GM10266 (cell line): ENCODE measurements around the gene PRPSAP2.
"Not testable (repeated sequence)": the region's sequence is repeated elsewhere in the genome, so short reads cannot be mapped to it uniquely, and the experiment has no call there.

Source experiments
- DNase-seq: peaks from one replicate; pipeline ENCODE4 v3.0.0; 2012; ENCODE audit errors: extremely low spot score
- TF ChIP-seq, protein P1 (sequence below): IDR thresholded peaks from 2 replicates; pipeline ENCODE4 v1.5.1; 2012; ENCODE audit warnings: mild to moderate bottlenecking, low read depth; ENCODE audit not compliant: control insufficient read depth, insufficient read depth; ENCODE audit errors: missing control alignments

Gene PRPSAP2, protein sequence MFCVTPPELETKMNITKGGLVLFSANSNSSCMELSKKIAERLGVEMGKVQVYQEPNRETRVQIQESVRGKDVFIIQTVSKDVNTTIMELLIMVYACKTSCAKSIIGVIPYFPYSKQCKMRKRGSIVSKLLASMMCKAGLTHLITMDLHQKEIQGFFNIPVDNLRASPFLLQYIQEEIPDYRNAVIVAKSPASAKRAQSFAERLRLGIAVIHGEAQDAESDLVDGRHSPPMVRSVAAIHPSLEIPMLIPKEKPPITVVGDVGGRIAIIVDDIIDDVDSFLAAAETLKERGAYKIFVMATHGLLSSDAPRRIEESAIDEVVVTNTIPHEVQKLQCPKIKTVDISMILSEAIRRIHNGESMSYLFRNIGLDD

DNA sequence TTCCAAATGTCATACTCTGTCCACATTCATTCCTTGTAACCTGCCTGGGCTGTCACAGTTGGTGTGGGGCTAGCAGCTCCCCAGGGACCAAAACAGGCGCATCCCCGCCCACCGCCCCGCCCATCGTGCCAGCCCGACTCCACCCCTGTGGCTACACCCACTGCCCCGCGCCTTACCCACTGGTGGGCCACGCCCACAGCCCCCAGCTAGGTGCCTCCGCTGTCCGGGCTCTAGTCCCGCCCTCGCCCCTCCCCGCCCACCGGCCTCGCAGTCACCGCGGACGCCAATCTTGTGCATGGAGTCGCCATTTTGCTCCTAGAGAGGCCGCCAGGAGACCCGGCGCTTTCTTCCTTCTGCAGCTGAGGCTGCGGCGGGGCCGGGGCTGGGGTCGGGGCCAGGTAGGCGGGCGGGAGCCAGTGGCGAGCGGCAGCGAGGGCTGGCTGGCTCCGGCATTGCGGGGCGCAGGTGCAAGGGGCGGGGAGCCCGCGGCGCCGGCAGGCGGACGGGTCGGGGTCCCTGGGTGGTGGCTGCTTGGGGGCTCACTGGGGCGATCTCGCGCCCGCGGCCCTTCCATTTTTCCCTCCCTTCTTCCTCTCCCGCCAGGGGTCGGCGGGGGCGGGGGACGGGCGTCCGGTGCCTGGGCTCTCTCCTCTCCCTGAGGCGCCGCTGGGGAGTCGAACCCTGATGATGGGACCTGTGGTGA lies at the start of gene PRPSAP2:
PRPSAP2 (plus strand) TSS at position 268 of the 703 bp plus-strand sequence. CDS start 7,703 bp downstream, outside the sequence.
- peak; percentile 99 for DNase-seq
- TF ChIP-seq, protein P1, sequence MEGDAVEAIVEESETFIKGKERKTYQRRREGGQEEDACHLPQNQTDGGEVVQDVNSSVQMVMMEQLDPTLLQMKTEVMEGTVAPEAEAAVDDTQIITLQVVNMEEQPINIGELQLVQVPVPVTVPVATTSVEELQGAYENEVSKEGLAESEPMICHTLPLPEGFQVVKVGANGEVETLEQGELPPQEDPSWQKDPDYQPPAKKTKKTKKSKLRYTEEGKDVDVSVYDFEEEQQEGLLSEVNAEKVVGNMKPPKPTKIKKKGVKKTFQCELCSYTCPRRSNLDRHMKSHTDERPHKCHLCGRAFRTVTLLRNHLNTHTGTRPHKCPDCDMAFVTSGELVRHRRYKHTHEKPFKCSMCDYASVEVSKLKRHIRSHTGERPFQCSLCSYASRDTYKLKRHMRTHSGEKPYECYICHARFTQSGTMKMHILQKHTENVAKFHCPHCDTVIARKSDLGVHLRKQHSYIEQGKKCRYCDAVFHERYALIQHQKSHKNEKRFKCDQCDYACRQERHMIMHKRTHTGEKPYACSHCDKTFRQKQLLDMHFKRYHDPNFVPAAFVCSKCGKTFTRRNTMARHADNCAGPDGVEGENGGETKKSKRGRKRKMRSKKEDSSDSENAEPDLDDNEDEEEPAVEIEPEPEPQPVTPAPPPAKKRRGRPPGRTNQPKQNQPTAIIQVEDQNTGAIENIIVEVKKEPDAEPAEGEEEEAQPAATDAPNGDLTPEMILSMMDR = no peak

DNA sequence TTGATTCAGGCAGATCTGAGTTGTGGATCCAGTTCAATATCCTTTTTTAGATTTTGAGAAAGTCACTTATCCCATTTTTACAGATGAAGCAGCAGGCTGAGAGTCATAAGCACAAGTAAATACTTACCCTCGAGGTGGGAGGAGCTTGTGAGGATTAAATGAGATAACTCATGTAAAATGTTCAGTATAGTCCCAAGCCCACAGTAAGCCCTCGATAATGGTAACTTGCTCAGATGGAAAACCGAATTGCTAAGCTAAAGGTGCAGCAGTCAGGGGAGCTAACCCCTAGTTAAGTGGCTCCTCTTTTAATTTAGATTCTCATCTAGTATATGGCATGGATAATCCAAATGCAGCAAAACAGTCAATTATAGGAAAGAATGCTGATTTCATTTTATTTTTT lies 42.0 kb upstream of the PRPSAP2 start:
- not testable (repeated sequence) for DNase-seq

DNA sequence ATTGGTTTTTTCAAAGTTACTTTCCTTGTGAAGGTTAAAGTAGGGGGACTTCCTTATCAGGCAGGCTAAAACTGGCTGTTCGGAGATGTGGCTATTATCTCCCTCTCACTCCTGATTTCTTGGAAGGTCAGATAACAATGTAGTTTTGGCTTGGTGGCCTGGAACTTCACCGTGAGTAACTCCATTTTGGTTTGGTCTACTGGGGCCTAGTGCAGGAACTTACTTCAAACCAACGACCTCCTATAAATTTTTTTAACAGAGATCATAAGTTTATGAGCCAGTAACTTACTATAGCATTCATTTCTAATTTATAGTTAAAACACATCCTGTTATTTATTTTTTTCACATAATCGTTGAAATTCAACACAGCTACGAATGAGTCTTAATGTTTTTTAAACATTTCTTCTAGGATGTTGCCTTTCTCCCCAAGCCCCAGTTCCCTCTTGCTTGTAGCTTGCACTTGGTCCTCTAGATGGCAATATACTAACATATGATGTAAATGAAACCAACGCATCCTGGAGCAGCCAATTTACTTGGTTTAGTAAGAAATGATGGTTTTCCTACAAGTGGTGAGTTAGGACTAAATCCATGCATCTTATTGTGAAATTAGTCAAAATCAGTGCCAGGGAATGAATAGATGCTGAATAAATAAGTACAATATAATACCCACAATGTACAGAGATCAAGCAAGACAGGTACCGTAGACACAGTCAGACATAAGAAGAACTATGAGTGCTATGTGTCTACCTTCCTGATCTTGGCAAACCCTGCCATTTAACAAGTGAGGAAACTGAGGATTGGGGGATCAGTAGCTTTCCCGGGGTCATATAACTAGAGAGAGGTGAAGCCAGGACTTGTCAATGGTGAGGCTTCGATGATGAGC lies 41.2 kb upstream of the PRPSAP2 start:
- DNase-seq = not testable (repeated sequence)
- TF ChIP-seq, protein P1 = peak; percentile 57

DNA sequence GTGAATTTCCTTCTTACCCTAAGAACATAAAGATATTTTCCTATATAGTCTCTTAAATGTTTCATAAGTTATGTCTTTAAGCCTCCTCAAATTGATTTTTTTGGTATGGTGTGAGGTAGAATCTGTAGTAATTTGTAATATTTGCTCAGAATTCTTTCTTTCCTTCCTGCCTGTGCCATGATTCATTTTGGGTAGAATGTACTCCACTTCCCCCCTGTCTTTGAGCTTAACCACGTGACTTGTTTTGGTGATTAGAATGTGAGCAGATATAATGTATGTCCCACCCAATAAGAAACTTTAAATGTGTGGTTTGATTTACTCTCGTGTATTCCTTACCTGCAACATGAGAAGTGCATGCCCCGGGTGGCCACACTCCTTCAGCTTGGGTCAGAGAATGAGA lies 36.5 kb upstream of the PRPSAP2 start:
- DNase-seq = not testable (repeated sequence)

DNA sequence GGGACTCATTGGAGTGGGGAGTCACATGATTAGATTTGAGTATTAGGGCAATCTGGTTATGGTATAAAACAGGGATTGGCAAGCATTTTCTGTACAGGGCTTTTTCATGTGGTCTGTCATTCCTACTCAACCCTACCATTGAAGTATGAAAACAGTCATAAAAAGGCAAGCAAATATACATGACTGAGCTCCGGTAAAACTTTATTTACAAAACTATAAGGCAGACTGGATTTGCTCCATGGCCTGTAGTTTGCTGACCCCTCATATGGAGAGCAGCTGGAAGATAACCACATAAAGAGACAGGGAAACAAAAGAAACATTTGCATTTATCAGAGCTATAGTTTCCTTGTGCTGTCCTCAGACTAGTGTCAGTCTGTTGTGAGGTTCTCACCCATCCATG lies 30.3 kb upstream of the PRPSAP2 start:
- not testable (repeated sequence) for DNase-seq

DNA sequence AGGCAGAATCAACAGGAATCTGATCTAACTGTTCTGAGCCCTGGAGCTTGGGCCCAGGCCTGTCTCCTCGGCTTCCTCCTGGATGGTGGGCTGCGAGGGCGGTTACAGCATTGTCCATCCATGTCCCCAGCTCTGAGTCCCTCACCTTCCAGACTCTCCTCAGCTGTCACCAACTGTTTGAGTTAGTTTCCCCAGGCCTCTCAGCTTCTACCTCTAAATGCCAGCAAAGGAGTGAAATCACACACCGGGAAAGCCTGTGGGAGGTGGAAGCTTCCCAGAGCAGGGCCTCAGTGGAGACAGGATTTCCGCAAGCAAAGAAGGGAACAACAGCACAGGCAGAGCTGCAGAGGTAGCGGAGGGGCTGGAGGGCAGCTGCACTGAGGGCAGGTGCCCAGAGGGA lies 9.4 kb upstream of the PRPSAP2 start:
- no peak for DNase-seq
- TF ChIP-seq, protein P1 = no peak

DNA sequence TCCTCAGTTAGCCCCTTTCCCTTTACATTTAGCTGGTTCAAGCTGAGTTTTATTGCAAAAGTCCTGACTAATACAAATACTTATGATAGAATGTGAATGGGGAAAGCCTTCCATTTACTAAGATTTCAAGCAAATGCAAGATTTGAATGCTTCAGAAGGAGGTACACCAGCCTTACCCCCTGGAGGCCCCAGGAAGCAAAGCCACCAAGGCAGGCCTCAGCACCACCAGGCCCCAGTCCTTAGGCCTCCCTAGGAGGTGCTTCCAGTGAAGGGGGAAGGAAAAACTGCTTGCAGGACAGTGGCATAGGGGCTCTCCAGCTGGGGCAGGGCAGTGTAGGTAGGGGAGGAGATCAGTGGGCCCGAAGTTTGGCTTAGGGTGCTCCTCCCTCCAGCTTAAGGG lies 7.3 kb upstream of the PRPSAP2 start:
- no peak for DNase-seq
- TF ChIP-seq, protein P1 = no peak

DNA sequence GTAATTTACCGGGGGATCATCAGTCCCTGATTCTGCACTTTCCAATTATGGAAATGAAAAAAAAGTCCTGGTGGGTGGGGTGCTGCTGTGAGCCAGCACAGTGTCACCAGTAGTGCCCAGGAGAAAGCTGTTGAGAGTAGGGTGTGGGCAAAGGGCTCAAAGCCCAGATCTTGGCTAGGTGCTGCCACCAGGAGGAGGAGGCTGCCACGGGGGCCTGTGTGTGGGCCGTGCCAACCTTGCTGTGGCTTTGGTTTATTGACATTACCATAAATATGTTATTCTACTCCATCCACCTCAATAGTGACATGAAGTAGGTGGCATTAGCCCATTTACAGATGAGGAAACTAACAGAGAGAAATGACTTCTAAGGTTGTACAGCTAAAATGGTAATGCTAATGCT lies 6.7 kb upstream of the PRPSAP2 start:
- TF ChIP-seq, protein P1 = no peak
- no peak for DNase-seq
